Dermis microvascular lymphatic vessel endothelial cell (primary cell): ENCODE data around the gene STARD6. TPM values are rescaled to one million over a fixed set of nuclear protein-coding genes. Genes with fewer than 3 reads are reported as not detected.
"Not testable (repeated sequence)": the region's sequence is repeated elsewhere in the genome, so short reads cannot be mapped to it uniquely, and the experiment has no call there.

Experiments used
- DNase-seq, 2 donors: peaks; one replicate each; pipeline versions ENCODE4 v3.0.0 to v3.0.0-alpha.2; 2010; ENCODE audit warnings: low read depth in 2 of 2
- total RNA-seq: library from RNA; depleted of rRNA; stranded (reverse); fragments of >200 nt; gene quantifications from 2 replicates; pipeline ENCODE4 v1.2.1, GENCODE V29; 2014

STARD6 gene
- total RNA-seq, 1 donor from 2014 or later: 0.26 TPM

DNA sequence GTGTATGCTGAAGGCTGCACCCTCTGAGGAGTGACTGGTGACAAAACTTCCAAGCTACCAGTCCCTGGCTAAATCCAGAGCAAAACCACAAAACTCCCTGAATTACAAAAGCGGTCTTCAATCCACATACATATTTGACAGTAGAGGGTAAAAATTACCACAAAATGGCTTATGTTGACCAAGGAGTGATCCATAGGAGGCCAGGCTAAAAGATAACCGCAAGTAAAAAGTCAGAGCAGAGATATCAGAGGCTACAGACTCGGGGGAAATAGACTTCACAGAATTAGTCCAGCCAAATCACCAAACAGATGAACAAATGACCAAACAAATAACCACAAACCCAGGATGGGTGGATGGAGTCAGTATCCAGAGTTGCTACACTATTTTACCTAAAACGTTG lies 19.4 kb downstream of the STARD6 start:
- no peak for DNase-seq

DNA sequence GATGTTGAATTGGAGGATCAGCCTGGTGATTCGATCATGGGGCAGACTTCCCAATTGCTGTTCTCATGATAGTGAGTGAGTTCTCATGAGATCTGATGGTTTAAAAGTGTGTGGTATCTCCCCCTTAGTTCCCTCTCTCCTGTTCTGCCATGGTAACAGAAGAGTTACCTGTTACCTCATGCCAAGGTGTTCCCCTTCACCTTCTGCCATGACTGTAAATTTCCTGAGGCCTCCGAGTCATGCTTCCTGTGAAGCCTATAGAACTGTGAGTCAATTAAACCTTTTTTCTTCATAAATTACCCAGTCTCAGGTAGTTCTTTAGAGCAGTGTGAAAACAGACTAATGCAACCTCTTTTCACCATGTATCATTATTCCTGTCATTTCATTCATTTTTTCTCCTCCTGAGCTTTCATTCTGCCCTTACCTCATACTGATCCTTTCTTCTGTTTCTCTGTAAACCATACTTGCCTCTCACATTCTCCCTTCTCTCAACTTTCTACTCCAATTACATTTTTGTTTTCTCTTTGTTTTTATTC lies 22.0 kb downstream of the STARD6 start:
- no peak for DNase-seq

DNA sequence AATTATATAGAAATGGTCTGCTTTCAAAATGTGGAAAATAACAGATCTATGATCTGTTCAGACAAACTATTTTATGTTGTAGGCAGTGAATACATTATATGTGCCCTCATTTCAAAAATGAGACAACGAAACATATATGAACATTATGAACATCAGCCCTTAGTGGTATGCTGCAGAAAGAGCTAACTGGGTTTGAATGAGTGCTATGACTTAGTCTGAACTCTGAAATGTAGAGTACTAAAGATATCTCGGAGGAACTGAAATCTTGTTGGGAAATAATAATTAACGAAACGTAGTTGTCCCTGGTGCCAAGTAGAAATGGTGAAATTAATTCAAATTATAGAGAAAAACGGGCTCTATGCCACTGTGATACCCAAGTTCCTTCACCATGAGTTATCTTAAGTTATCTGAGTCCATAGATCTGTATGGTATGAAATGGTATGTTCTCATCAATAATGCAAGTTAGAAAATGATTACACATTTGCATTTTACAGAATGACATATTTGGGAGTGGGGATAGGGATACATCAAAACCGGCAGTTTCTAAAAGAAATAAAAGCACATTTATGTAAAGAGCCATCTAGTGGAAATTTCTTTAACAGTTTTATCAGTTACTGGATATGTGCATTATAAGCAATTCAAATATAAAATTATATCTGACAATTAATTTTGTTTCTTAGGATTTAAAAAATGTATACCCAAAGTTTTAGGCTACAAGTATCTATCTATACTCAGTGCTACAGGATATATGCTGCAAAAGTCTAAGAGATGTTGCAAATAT lies 26.7 kb downstream of the STARD6 start:
- no peak for DNase-seq

DNA sequence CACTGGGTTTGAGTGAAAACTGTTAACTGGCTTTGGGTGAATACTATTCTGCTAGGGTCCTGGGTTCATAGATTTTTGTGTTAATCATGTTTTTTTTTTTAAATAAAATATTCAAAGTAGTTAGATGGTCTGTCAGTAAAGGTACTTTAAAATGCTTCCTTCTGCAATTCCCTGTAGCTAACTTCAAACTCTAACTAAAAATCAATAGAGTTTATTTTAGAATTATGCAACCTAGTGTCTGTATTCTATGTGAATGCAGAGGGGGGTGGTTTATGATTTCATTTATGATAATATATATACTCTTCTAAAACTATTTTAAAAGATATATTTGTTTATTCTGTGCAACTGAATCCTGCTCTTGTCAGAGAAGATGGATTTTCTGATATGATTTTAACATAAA lies 27.9 kb downstream of the STARD6 start:
- DNase-seq: no peak

DNA sequence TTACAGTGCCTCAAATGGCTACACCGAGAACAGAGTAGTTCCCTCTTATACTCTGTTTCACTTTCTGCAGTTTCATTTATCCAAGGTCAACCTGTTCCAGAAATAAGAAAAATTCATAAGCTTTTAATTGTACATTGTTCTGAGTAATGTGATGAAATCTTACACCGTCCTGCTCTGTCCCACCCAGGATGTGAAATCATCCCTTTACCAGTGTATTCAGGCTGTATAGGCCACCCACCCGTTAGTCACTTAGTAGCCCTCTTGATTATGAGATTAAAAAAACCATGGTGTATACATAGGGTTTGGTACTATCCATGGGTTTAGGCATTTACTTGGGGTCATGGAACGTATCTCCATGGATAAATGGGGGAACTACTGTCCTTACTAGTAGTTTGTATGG lies 29.8 kb downstream of the STARD6 start:
- no peak for DNase-seq

DNA sequence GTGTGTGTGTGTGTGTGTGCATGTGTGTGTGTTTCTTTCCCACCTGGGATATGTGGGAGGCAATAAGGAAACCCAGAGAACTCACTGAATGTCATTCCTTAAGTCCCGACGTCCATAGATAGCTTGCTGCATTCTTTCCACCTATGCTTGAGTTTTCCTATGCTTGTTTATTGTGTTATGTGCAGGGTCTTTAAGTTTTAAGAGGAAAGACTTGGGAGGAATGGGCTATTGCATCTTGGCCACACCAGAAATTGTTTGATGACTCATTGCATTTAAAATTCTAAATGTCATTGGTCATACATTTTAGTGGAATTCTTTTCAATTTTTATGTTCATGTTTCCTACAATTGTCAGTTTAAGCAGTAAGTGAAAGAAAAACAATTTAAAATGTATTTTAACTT lies 33.7 kb downstream of the STARD6 start:
- DNase-seq: no peak

DNA sequence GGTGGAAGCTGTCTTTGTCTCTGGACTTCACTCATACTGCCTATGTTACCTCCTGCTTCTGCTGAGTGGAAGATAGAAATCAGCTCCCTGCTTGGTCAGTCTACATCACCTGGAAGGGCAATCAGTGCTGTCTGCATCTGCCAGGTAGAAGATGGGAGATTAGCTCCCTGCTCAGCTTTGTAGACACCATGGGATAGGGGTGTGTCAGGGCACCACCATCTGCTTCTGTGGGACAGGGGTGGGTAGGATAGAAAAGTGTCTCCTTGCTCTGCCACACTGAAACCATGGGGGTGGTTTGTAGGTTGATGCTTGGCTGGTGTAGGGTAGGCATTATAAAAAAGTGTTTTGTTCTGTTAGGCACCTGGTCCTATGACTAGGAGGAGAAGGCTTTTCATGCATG lies 34.1 kb downstream of the STARD6 start:
- no peak for DNase-seq

DNA sequence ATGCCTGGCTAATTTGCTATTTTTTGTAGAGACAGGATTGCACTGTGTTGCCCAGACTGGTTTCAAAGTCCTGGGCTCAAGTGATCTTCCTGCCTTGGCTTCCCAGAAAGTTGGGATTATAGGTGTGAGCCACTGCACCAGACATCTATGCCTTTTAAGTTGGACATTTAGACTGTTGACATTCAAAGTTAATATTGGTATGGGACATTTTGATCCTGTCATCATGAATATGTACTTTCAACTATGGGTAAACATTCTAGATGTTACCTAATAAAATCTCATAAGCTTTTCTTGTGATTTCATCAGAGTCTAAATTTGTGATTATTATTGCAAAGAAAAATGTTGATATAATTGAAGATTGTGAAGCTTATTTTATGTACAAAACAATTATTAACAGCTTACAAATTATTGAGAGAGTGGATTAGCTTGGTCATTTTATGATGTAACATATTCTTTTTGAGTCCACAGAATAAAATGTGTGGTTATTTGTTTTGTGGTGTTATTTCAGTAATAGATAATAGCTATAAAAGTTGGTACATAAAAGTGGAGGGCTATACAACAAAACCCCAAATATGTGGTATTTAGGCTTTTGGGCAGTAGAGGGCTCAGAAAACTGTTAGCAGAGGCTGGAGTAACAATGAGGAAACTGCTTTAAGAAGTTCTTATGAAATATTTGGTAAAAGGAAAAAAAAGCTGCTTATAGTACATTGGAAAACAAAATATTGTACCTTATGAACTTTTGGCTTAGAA lies 41.4 kb downstream of the STARD6 start:
- no peak for DNase-seq

DNA sequence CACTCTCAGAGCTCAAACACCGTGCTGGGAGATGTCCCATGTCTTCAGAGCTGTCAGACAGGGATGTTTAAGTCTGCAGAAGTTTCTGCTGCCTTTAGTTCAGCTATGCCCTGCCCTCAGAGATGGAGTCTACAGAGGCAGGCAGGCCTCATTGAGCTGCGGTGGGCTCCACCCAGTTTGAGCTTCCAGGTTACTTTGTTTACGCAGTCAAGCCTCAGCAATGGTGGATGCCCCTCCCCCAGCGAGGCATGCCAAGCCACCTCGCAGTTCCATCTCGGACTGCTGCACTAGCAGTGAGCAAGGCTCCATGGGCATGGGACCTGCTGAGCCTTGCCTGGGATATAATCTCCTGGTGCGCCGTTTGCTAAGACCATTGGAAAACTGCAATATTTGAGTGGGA lies 48.1 kb downstream of the STARD6 start:
- DNase-seq: not testable (repeated sequence)

DNA sequence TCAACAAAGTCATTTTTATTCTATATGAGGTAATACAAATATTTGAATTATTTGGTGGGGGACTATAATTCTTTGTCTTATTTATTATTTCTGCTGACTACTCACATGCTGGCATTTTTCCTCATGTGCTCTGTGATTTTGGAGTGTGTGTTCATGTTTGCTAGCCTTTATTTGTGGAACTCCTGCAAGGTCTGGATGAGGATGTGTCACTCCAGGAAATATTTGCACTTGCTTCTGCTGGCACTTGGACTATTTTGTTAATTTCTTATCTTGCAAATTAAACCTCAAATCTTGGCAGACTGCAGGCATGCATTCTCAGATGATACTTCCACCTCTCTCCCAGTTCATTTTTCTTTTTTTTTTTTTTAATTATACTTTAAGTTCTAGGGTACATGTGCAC lies 54.2 kb downstream of the STARD6 start:
- DNase-seq: no peak

DNA sequence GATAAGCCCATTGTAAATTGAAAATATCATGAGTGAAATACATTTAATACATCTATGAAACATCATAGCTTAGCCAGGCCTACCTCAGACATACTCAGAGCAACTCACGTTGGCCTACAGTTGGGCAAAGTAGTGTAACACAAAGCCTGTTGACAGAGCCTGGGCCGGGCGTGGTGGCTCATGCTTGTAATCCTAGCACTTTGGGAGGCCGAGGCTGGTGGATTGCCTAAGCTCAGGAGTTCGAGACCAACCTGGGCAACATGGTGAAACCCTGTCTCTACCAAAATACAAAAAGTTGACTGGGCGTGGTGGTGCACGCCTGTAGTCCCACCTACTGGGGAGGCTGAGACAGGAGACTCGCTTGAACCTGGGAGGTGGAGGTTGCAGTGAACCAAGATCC lies 58.7 kb downstream of the STARD6 start:
- not testable (repeated sequence) for DNase-seq

DNA sequence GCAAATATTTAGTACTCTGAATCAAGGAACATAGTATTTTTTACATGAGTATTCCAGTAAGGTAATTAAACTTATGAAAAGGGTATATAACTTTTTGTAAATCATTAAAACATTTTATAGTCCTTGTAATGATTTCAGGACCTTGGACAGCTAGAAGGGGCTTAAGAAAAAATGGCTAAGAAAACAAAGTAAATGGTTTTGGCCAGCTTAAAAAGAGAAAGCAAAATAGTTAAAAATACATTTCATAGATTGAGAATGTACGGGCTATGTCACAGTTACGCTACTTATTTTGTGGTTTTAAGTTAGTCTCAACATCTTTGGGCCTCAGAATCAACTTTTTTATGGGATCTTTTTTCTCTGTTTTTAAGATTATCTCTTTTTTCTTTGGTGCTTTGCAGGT lies 61.6 kb downstream of the STARD6 start:
- DNase-seq: peak in 1 of 2 donors; percentile 20

DNA sequence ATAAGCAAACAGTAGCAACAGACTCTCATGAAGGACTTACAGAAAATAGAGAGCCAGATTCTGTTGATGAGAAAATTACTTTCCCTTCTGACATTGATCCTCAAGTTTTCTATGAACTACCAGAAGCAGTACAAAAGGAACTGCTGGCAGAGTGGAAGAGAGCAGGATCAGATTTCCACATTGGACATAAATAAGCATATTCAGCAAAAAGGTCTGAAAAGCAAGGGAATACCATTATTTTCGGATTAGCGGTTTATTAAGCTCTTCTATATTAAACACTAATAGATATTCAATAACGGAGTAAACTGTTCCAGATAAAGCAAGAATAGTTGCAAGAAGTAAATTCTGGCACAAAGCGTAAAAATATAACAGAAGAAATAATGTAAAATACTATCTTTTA lies 63.4 kb downstream of the STARD6 start:
- no peak for DNase-seq

DNA sequence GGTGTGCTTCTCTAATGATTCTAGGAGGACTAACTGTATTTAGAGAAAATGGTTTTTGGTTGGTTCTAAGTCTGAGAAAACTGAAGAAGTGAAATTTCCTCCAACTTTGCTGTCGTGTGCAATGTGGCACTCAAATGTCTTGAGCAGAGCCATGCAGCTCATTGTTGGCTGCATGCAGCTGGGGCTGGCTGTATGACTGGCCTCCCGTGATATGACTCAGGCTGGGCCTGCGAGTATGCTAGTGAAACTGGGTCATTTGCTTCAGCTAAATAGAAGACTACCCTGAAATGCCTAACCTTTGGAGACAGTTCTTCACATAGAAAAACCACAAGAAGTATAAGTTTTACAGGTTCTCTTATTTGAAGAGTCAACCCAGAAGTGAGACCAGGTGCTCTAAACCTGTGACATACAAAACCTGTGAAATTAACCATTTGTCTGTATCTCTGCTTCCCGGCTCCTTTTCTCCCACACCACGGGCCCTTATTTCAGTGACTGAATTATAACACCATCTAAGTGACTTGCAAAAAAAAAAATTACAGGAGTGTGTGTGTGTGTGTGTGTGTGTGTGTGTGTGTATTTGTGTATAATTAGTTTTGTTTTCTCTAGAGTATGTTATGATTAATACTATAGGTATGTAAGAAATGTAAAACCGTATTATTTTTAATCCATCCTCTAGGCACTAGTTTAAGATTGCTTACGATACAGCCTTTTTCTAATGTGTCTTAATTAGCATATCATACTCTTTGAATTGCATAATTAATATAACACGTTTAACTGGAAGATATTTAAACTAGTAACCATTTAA lies 72.5 kb downstream of the STARD6 start:
- DNase-seq: peak in 1 of 2 donors; percentile 43

DNA sequence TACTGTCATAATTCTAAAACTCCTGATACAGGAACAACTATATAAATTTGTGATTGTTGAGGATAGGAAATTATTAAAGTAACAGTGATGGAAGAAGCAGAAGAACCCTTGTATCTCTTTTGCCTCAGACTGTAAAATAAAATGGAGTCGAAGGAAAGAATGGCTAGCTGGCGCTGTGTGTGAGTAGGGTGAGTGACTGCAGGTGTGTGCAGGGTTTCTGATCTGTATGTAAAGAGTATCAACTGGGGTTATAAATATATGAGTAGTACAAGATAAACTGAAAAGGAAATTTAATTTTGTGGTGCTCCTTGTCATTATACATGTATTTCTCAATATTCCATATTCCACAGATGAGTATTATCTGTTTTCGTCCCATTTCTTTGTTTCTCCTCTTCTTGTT lies 73.1 kb downstream of the STARD6 start:
- DNase-seq: no peak

DNA sequence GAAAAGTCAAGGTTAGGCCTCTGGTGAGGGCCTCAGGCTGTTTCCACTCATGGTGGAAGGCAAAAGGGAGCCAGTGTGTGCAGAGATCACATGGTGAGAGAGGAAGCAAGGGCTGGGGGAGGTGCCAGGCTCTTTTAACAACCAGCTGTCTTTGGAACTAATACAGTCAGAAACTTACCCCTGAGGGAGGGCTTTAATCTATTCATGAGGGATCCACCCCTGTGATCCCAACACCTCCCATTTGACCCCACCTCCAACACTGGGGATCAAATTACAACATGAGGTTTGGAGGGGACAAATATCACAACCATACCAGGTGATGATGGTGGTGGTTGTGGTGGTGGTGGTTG lies 77.5 kb downstream of the STARD6 start:
- DNase-seq: no peak

DNA sequence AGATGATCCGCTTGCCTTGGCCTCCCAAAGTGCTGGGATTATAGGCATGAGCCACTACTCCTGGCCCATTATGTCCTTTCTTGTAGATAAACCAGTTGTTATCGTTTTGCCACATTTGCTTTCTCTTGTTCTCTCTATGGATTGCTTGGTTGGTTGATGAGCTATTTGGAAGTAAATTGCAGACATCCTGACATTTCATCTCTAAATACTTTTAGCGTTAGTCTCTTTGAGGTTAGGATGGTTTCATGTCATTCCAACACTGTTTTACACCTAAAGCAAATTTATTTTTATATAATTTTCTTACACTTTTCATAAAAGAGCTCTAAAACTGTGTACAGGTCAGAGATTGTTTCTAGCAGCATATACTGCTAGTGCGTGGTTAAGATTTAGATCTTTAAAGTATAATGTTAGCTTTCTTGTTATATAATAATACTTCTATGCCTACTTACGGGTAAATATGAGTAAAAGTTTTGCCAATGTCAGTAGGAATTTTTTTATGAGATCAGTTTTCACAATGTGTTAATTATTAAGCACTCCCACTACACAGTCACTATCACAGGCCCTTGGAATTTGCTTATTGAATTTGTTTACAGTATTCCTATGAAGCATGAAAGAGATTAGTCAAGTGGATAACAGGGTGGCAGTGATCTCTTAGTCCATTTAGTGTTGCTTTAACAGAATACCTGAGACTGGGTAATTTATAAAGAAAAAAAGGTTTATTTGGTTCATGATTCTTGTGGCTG lies 78.0 kb downstream of the STARD6 start:
- DNase-seq: no peak

DNA sequence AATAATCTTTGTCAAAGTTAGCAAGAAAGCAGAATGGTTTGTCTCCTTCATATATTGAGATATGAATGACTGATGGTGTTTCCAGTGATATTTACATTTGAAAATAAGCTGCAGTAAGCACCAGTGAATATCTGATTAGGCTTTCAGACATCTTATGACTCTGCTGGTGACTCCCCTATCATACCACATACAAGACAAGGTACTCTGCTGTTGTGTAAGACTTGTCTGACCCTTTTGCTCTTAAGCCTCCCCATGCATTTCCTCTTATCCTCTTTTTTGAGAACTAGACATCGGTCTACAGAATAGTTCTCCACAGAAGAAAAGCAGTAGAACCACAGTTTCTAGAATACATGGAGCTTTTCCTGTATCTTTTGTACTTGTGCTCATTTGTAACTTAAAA lies 79.0 kb downstream of the STARD6 start:
- DNase-seq: no peak

DNA sequence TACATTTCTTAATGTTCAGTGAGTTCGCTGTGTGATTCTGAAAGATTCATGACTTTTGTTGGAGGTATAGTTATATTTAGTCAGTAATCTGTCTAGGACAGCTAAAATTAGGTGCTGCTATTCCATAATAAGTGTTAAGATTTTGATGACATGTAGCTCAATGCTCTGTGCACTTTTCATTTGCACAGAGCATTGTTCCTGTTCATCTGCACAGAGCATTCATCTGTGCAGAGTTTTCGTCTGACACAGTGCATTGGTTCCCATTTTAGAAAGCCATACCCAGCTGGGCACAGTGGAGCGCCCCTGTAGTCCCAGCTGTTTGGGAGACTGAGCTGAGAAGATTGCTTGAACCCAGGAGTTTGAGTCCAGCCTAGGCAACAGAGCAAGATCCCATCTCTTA lies 79.8 kb downstream of the STARD6 start:
- DNase-seq: no peak
